H9 (cell line): Measurements from ENCODE around the gene B9D1. TPM values are rescaled to one million over a fixed set of nuclear protein-coding genes. Genes with fewer than 3 reads are reported as not detected.

Experiments used
- DNase-seq: peaks from one replicate; pipeline ENCODE4 v3.0.0-alpha.2; 2017
- H2AFZ ChIP-seq: one replicate; pipeline ENCODE4 v1.6.1; 2013; ENCODE audit warnings: mild to moderate bottlenecking, low read length, control low read depth, moderate library complexity
- H2AK5ac ChIP-seq: 2 replicates; pipeline ENCODE4 v1.6.1; 2013; ENCODE audit warnings: low read length, control low read depth, mixed read lengths; ENCODE audit not compliant: insufficient read length
- H2BK120ac ChIP-seq: one replicate; pipeline ENCODE4 v1.6.1; 2013; ENCODE audit warnings: low read depth, mild to moderate bottlenecking, low read length, control low read depth, inconsistent platforms; ENCODE audit not compliant: poor library complexity, severe bottlenecking
- H2BK12ac ChIP-seq: 2 replicates; pipeline ENCODE4 v1.6.1; 2013; ENCODE audit warnings: low read length, control low read depth, mixed read lengths, low read depth; ENCODE audit not compliant: insufficient read length
- H2BK15ac ChIP-seq: 2 replicates; pipeline ENCODE4 v1.6.1; 2013; ENCODE audit warnings: low read depth, low read length, control low read depth
- H2BK20ac ChIP-seq: one replicate; pipeline ENCODE4 v1.6.1; 2013; ENCODE audit warnings: low read depth, mild to moderate bottlenecking, low read length, control low read depth, inconsistent platforms; ENCODE audit not compliant: poor library complexity, severe bottlenecking
- H2BK5ac ChIP-seq: 2 replicates; pipeline ENCODE4 v1.6.1; 2013; ENCODE audit warnings: low read length, control low read depth, mixed read lengths; ENCODE audit not compliant: insufficient read length
- H3K14ac ChIP-seq: 2 replicates; pipeline ENCODE4 v1.6.1; 2013; ENCODE audit warnings: low read length, control low read depth; ENCODE audit not compliant: insufficient read depth
- H3K18ac ChIP-seq: 2 replicates; pipeline ENCODE4 v1.6.1; 2013; ENCODE audit warnings: low read depth, mild to moderate bottlenecking, mixed read lengths, low read length, control low read depth; ENCODE audit not compliant: insufficient read length
- H3K23ac ChIP-seq: 2 replicates; pipeline ENCODE4 v1.6.1; 2013; ENCODE audit warnings: low read length, control low read depth, mixed read lengths, low read depth; ENCODE audit not compliant: insufficient read length
- H3K23me2 ChIP-seq: 2 replicates; pipeline ENCODE4 v1.6.1; 2013; ENCODE audit warnings: low read depth, mild to moderate bottlenecking, mixed read lengths, low read length, control low read depth; ENCODE audit not compliant: insufficient read length, poor library complexity, severe bottlenecking
- H3K27ac ChIP-seq: 2 replicates; pipeline ENCODE4 v1.5.1; 2013; ENCODE audit warnings: low read length, control low read depth, mixed read lengths, low read depth; ENCODE audit not compliant: insufficient read length
- H3K27me3 ChIP-seq: 2 replicates; pipeline ENCODE4 v1.6.1; 2013; ENCODE audit warnings: low read length, control low read depth, inconsistent platforms; ENCODE audit not compliant: insufficient read depth
- H3K4ac ChIP-seq: 2 replicates; pipeline ENCODE4 v1.6.1; 2013; ENCODE audit warnings: low read depth, mild to moderate bottlenecking, control low read depth, inconsistent platforms, low read length, moderate library complexity
- H3K4me1 ChIP-seq: 2 replicates; pipeline ENCODE4 v1.6.1; 2013; ENCODE audit warnings: low read length, control low read depth, inconsistent platforms; ENCODE audit not compliant: insufficient read depth
- H3K4me2 ChIP-seq: 2 replicates; pipeline ENCODE4 v1.6.1; 2013; ENCODE audit warnings: low read length, control low read depth, mixed read lengths; ENCODE audit not compliant: insufficient read length, insufficient read depth
- H3K56ac ChIP-seq: 2 replicates; pipeline ENCODE4 v1.6.1; 2013; ENCODE audit warnings: low read depth, mild to moderate bottlenecking, mixed read lengths, low read length, control low read depth; ENCODE audit not compliant: insufficient read length
- H3K79me1 ChIP-seq: 2 replicates; pipeline ENCODE4 v1.6.1; 2013; ENCODE audit warnings: low read depth, mild to moderate bottlenecking, moderate library complexity, low read length, control low read depth, inconsistent platforms; ENCODE audit not compliant: insufficient read depth, poor library complexity, severe bottlenecking
- H3K79me2 ChIP-seq: 2 replicates; pipeline ENCODE4 v1.6.1; 2013; ENCODE audit warnings: low read length, control low read depth, inconsistent platforms; ENCODE audit not compliant: insufficient read depth
- H3K9ac ChIP-seq: 2 replicates; pipeline ENCODE4 v1.6.1; 2013; ENCODE audit warnings: low read length, control low read depth, mixed read lengths; ENCODE audit not compliant: insufficient read length; ENCODE audit errors: extremely low read depth
- H3K9me3 ChIP-seq: one replicate; pipeline ENCODE4 v1.6.1; 2013; ENCODE audit warnings: low read depth, low read length, inconsistent platforms; ENCODE audit not compliant: control insufficient read depth
- H3T11ph ChIP-seq: one replicate; pipeline ENCODE4 v1.6.1; 2013; ENCODE audit warnings: mild to moderate bottlenecking, low read length, control low read depth, inconsistent platforms
- H4K20me1 ChIP-seq: one replicate; pipeline ENCODE4 v1.6.1; 2013; ENCODE audit not compliant: control insufficient read depth, insufficient read length, insufficient read depth
- H4K5ac ChIP-seq: 2 replicates; pipeline ENCODE4 v1.6.1; 2013; ENCODE audit warnings: low read depth, mild to moderate bottlenecking, mixed read lengths, low read length, control low read depth; ENCODE audit not compliant: insufficient read length
- H4K8ac ChIP-seq: replicated peaks from 2 replicates; pipeline ENCODE4 v1.6.1; 2013; ENCODE audit warnings: low read length, control low read depth, mixed read lengths, low read depth; ENCODE audit not compliant: insufficient read length
- H4K91ac ChIP-seq: 2 replicates; pipeline ENCODE4 v1.6.1; 2013; ENCODE audit warnings: low read depth, mild to moderate bottlenecking, moderate library complexity, mixed read lengths, low read length, control low read depth; ENCODE audit not compliant: insufficient read length
- H3K27ac Mint-ChIP-seq, 3 experiments: 2 replicates in 2 of 3; 3 replicates in 1 of 3; pipeline ENCODE4 v1.8.0; 2020 to 2021; ENCODE audit warnings: mixed read lengths in 3 of 3, mild to moderate bottlenecking in 1 of 3, moderate library complexity in 1 of 3
- H3K27me3 Mint-ChIP-seq: 2 replicates; pipeline ENCODE4 v1.8.0; 2021; ENCODE audit warnings: low read depth, mild to moderate bottlenecking, moderate library complexity, mixed read lengths
- H3K36me3 Mint-ChIP-seq, 3 experiments: 2 replicates in 2 of 3; 3 replicates in 1 of 3; pipeline ENCODE4 v1.8.0; 2020 to 2021; ENCODE audit warnings: low read depth in 3 of 3, mixed read lengths in 3 of 3; ENCODE audit not compliant: insufficient read depth in 1 of 3
- H3K4me1 Mint-ChIP-seq, 2 experiments: 2 replicates each; pipeline ENCODE4 v1.8.0; 2020; ENCODE audit warnings: mixed read lengths in 2 of 2
- H3K4me3 Mint-ChIP-seq, 2 experiments: 2 replicates in 1 of 2; 3 replicates in 1 of 2; pipeline ENCODE4 v1.8.0; 2020 to 2021; ENCODE audit warnings: mild to moderate bottlenecking in 2 of 2, mixed read lengths in 2 of 2, moderate library complexity in 1 of 2
- H3K9me3 Mint-ChIP-seq, 2 experiments: 2 replicates in 1 of 2; 3 replicates in 1 of 2; pipeline ENCODE4 v1.8.0; 2020; ENCODE audit warnings: mild to moderate bottlenecking in 2 of 2, mixed read lengths in 2 of 2, moderate library complexity in 1 of 2
- WGBS: extraction: QIAGEN DNeasy Blood & Tissue Kit; methylation state at CpG from one replicate; pipeline ENCODE4 v1.1.7; 2013; ENCODE audit warnings: missing lambda C conversion rate, low lambda C conversion rate, mixed read lengths; ENCODE audit not compliant: insufficient read length; ENCODE audit errors: extremely low coverage; 5-methylcytosine and 5-hydroxymethylcytosine counted together
- total RNA-seq: library from RNA; stranded (reverse); gene quantifications from 2 replicates; pipeline ENCODE4 v1.2.1, GENCODE V29; 2021
- TF ChIP-seq, protein P1 (sequence below): fragments of 200-600 bp; sonication (generic); conservative IDR thresholded peaks from 3 replicates; pipeline ENCODE4 v1.8.0; 2021; ENCODE audit warnings: antibody characterized with exemption, mild to moderate bottlenecking

Gene B9D1
- total RNA-seq, 1 experiment from 2014 or later: 30.4 TPM

GRCh38 chr17:19385521-19385983, 23.0 kb upstream of the B9D1 start:
- Mint-ChIP-seq H3K36me3 (peaks cover 26 to 47% (median 45%) of the 10 kb centered on the region in 3 experiments), H3K27ac (no peak overlapping the region), H3K4me1 (peaks cover 33 to 49% of the 10 kb centered on the region in 2 experiments), H3K4me3 (no peak overlapping the region), H3K27me3 (no peaks in the 10 kb centered on the region), H3K9me3 (peaks cover 0 to 2% of the 10 kb centered on the region in 2 experiments; a peak in 1 of 5 replicates)
- Histone ChIP-seq H3T11ph (no peak overlapping the region), H3K4ac (no peak overlapping the region), H4K91ac (no peak overlapping the region), H3K18ac (no peak overlapping the region), H2BK20ac (no peak overlapping the region), H4K8ac (no peak overlapping the region), H3K56ac (no peak overlapping the region), H3K27me3 (no peaks in the 10 kb centered on the region), H3K9me3 (no peaks in the 10 kb centered on the region), H2AK5ac (no peak overlapping the region), H3K23ac (no peak overlapping the region), H3K9ac (no peak overlapping the region), H2BK15ac (no peak overlapping the region), H2AFZ (no peak overlapping the region), H2BK120ac (no peak overlapping the region), H4K20me1 (no peaks in the 10 kb centered on the region), H3K79me2 (no peaks in the 10 kb centered on the region), H4K5ac (no peak overlapping the region), H3K79me1 (no peaks in the 10 kb centered on the region), H3K14ac (no peak overlapping the region), H3K4me2 (no peak overlapping the region), H3K4me1 (peaks cover 4% of the 10 kb centered on the region; the same call in 1 of the 2 replicates), H2BK5ac (no peak overlapping the region), H2BK12ac (no peak overlapping the region), H3K23me2 (no peaks in the 10 kb centered on the region), H3K27ac (no peak overlapping the region)
- DNase-seq: no peak
- TF ChIP-seq, protein P1, sequence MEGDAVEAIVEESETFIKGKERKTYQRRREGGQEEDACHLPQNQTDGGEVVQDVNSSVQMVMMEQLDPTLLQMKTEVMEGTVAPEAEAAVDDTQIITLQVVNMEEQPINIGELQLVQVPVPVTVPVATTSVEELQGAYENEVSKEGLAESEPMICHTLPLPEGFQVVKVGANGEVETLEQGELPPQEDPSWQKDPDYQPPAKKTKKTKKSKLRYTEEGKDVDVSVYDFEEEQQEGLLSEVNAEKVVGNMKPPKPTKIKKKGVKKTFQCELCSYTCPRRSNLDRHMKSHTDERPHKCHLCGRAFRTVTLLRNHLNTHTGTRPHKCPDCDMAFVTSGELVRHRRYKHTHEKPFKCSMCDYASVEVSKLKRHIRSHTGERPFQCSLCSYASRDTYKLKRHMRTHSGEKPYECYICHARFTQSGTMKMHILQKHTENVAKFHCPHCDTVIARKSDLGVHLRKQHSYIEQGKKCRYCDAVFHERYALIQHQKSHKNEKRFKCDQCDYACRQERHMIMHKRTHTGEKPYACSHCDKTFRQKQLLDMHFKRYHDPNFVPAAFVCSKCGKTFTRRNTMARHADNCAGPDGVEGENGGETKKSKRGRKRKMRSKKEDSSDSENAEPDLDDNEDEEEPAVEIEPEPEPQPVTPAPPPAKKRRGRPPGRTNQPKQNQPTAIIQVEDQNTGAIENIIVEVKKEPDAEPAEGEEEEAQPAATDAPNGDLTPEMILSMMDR: no peak
- WGBS: no CpG with 5 or more reads among the region's 9 CpGs
